H9 (cell line): ENCODE measurements around the gene OGFOD3. TPM values are rescaled to one million over a fixed set of nuclear protein-coding genes. Genes with fewer than 3 reads are reported as not detected.

ENCODE experiments used
- DNase-seq: peaks from one replicate; pipeline ENCODE4 v3.0.0-alpha.2; 2017
- H2AFZ ChIP-seq: one replicate; pipeline ENCODE4 v1.6.1; 2013; ENCODE audit warnings: mild to moderate bottlenecking, low read length, control low read depth, moderate library complexity
- H2AK5ac ChIP-seq: 2 replicates; pipeline ENCODE4 v1.6.1; 2013; ENCODE audit warnings: low read length, control low read depth, mixed read lengths; ENCODE audit not compliant: insufficient read length
- H2BK120ac ChIP-seq: one replicate; pipeline ENCODE4 v1.6.1; 2013; ENCODE audit warnings: low read depth, mild to moderate bottlenecking, low read length, control low read depth, inconsistent platforms; ENCODE audit not compliant: poor library complexity, severe bottlenecking
- H2BK12ac ChIP-seq: 2 replicates; pipeline ENCODE4 v1.6.1; 2013; ENCODE audit warnings: low read length, control low read depth, mixed read lengths, low read depth; ENCODE audit not compliant: insufficient read length
- H2BK15ac ChIP-seq: 2 replicates; pipeline ENCODE4 v1.6.1; 2013; ENCODE audit warnings: low read depth, low read length, control low read depth
- H2BK20ac ChIP-seq: one replicate; pipeline ENCODE4 v1.6.1; 2013; ENCODE audit warnings: low read depth, mild to moderate bottlenecking, low read length, control low read depth, inconsistent platforms; ENCODE audit not compliant: poor library complexity, severe bottlenecking
- H2BK5ac ChIP-seq: 2 replicates; pipeline ENCODE4 v1.6.1; 2013; ENCODE audit warnings: low read length, control low read depth, mixed read lengths; ENCODE audit not compliant: insufficient read length
- H3K14ac ChIP-seq: 2 replicates; pipeline ENCODE4 v1.6.1; 2013; ENCODE audit warnings: low read length, control low read depth; ENCODE audit not compliant: insufficient read depth
- H3K18ac ChIP-seq: 2 replicates; pipeline ENCODE4 v1.6.1; 2013; ENCODE audit warnings: low read depth, mild to moderate bottlenecking, mixed read lengths, low read length, control low read depth; ENCODE audit not compliant: insufficient read length
- H3K23ac ChIP-seq: 2 replicates; pipeline ENCODE4 v1.6.1; 2013; ENCODE audit warnings: low read length, control low read depth, mixed read lengths, low read depth; ENCODE audit not compliant: insufficient read length
- H3K23me2 ChIP-seq: 2 replicates; pipeline ENCODE4 v1.6.1; 2013; ENCODE audit warnings: low read depth, mild to moderate bottlenecking, mixed read lengths, low read length, control low read depth; ENCODE audit not compliant: insufficient read length, poor library complexity, severe bottlenecking
- H3K27ac ChIP-seq: 2 replicates; pipeline ENCODE4 v1.5.1; 2013; ENCODE audit warnings: low read length, control low read depth, mixed read lengths, low read depth; ENCODE audit not compliant: insufficient read length
- H3K27me3 ChIP-seq: 2 replicates; pipeline ENCODE4 v1.6.1; 2013; ENCODE audit warnings: low read length, control low read depth, inconsistent platforms; ENCODE audit not compliant: insufficient read depth
- H3K4ac ChIP-seq: 2 replicates; pipeline ENCODE4 v1.6.1; 2013; ENCODE audit warnings: low read depth, mild to moderate bottlenecking, control low read depth, inconsistent platforms, low read length, moderate library complexity
- H3K4me1 ChIP-seq: 2 replicates; pipeline ENCODE4 v1.6.1; 2013; ENCODE audit warnings: low read length, control low read depth, inconsistent platforms; ENCODE audit not compliant: insufficient read depth
- H3K4me2 ChIP-seq: 2 replicates; pipeline ENCODE4 v1.6.1; 2013; ENCODE audit warnings: low read length, control low read depth, mixed read lengths; ENCODE audit not compliant: insufficient read length, insufficient read depth
- H3K56ac ChIP-seq: 2 replicates; pipeline ENCODE4 v1.6.1; 2013; ENCODE audit warnings: low read depth, mild to moderate bottlenecking, mixed read lengths, low read length, control low read depth; ENCODE audit not compliant: insufficient read length
- H3K79me1 ChIP-seq: 2 replicates; pipeline ENCODE4 v1.6.1; 2013; ENCODE audit warnings: low read depth, mild to moderate bottlenecking, moderate library complexity, low read length, control low read depth, inconsistent platforms; ENCODE audit not compliant: insufficient read depth, poor library complexity, severe bottlenecking
- H3K79me2 ChIP-seq: 2 replicates; pipeline ENCODE4 v1.6.1; 2013; ENCODE audit warnings: low read length, control low read depth, inconsistent platforms; ENCODE audit not compliant: insufficient read depth
- H3K9ac ChIP-seq: 2 replicates; pipeline ENCODE4 v1.6.1; 2013; ENCODE audit warnings: low read length, control low read depth, mixed read lengths; ENCODE audit not compliant: insufficient read length; ENCODE audit errors: extremely low read depth
- H3K9me3 ChIP-seq: one replicate; pipeline ENCODE4 v1.6.1; 2013; ENCODE audit warnings: low read depth, low read length, inconsistent platforms; ENCODE audit not compliant: control insufficient read depth
- H3T11ph ChIP-seq: one replicate; pipeline ENCODE4 v1.6.1; 2013; ENCODE audit warnings: mild to moderate bottlenecking, low read length, control low read depth, inconsistent platforms
- H4K20me1 ChIP-seq: one replicate; pipeline ENCODE4 v1.6.1; 2013; ENCODE audit not compliant: control insufficient read depth, insufficient read length, insufficient read depth
- H4K5ac ChIP-seq: 2 replicates; pipeline ENCODE4 v1.6.1; 2013; ENCODE audit warnings: low read depth, mild to moderate bottlenecking, mixed read lengths, low read length, control low read depth; ENCODE audit not compliant: insufficient read length
- H4K8ac ChIP-seq: replicated peaks from 2 replicates; pipeline ENCODE4 v1.6.1; 2013; ENCODE audit warnings: low read length, control low read depth, mixed read lengths, low read depth; ENCODE audit not compliant: insufficient read length
- H4K91ac ChIP-seq: 2 replicates; pipeline ENCODE4 v1.6.1; 2013; ENCODE audit warnings: low read depth, mild to moderate bottlenecking, moderate library complexity, mixed read lengths, low read length, control low read depth; ENCODE audit not compliant: insufficient read length
- H3K27ac Mint-ChIP-seq, 3 experiments: 2 replicates in 2 of 3; 3 replicates in 1 of 3; pipeline ENCODE4 v1.8.0; 2020 to 2021; ENCODE audit warnings: mixed read lengths in 3 of 3, mild to moderate bottlenecking in 1 of 3, moderate library complexity in 1 of 3
- H3K27me3 Mint-ChIP-seq: 2 replicates; pipeline ENCODE4 v1.8.0; 2021; ENCODE audit warnings: low read depth, mild to moderate bottlenecking, moderate library complexity, mixed read lengths
- H3K36me3 Mint-ChIP-seq, 3 experiments: 2 replicates in 2 of 3; 3 replicates in 1 of 3; pipeline ENCODE4 v1.8.0; 2020 to 2021; ENCODE audit warnings: low read depth in 3 of 3, mixed read lengths in 3 of 3; ENCODE audit not compliant: insufficient read depth in 1 of 3
- H3K4me1 Mint-ChIP-seq, 2 experiments: 2 replicates each; pipeline ENCODE4 v1.8.0; 2020; ENCODE audit warnings: mixed read lengths in 2 of 2
- H3K4me3 Mint-ChIP-seq, 2 experiments: 2 replicates in 1 of 2; 3 replicates in 1 of 2; pipeline ENCODE4 v1.8.0; 2020 to 2021; ENCODE audit warnings: mild to moderate bottlenecking in 2 of 2, mixed read lengths in 2 of 2, moderate library complexity in 1 of 2
- H3K9me3 Mint-ChIP-seq, 2 experiments: 2 replicates in 1 of 2; 3 replicates in 1 of 2; pipeline ENCODE4 v1.8.0; 2020; ENCODE audit warnings: mild to moderate bottlenecking in 2 of 2, mixed read lengths in 2 of 2, moderate library complexity in 1 of 2
- WGBS: extraction: QIAGEN DNeasy Blood & Tissue Kit; methylation state at CpG from one replicate; pipeline ENCODE4 v1.1.7; 2013; ENCODE audit warnings: missing lambda C conversion rate, low lambda C conversion rate, mixed read lengths; ENCODE audit not compliant: insufficient read length; ENCODE audit errors: extremely low coverage; 5-methylcytosine and 5-hydroxymethylcytosine counted together
- total RNA-seq: library from RNA; stranded (reverse); gene quantifications from 2 replicates; pipeline ENCODE4 v1.2.1, GENCODE V29; 2021
- TF ChIP-seq, protein P1 (sequence below): fragments of 200-600 bp; sonication (generic); conservative IDR thresholded peaks from 3 replicates; pipeline ENCODE4 v1.8.0; 2021; ENCODE audit warnings: antibody characterized with exemption, mild to moderate bottlenecking

Gene OGFOD3
- total RNA-seq, 1 experiment from 2014 or later, result 27.8 TPM

DNA sequence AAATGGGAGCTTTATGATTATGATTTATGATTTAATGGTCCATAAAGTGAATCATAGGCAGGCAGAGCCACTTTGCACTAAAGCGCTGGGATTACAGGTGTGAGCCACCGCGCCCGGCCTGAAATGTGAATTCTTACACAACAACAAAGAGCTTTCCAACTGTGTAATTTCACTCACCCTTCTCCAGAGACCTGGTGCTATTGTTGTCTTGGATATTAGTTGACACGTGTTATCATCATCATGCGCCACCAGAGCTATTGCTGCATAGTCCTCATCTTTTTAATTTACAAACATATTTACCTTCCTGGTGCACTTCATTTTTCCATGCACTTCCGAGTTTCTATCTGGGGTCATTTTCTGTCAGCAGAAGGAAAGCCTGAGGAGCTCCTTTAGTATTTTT, 51.6 kb downstream of the OGFOD3 start:
- Histone ChIP-seq H3K23ac (no peak overlapping the region), H2BK20ac (no peak overlapping the region), H4K8ac (no peak overlapping the region), H2BK5ac (no peak overlapping the region), H3T11ph (no peak overlapping the region), H4K20me1 (no peaks in the 10 kb centered on the region), H2BK12ac (no peak overlapping the region), H3K9me3 (no peaks in the 10 kb centered on the region), H2AK5ac (no peak overlapping the region), H3K56ac (no peak overlapping the region), H3K4ac (no peak overlapping the region), H3K9ac (no peak overlapping the region), H3K79me2 (no peaks in the 10 kb centered on the region), H3K18ac (no peak overlapping the region), H4K91ac (no peak overlapping the region), H2BK15ac (no peak overlapping the region), H3K79me1 (no peaks in the 10 kb centered on the region), H4K5ac (no peak overlapping the region), H3K27ac (no peak overlapping the region), H3K14ac (no peak overlapping the region), H2BK120ac (no peak overlapping the region), H3K23me2 (peaks cover 4% of the 10 kb centered on the region), H3K4me2 (no peak overlapping the region), H3K4me1 (no peaks in the 10 kb centered on the region; the same call in 1 of the 2 replicates), H3K27me3 (peaks cover 9% of the 10 kb centered on the region; the same call in 1 of the 2 replicates), H2AFZ (no peak overlapping the region)
- Mint-ChIP-seq H3K9me3 (peaks cover 5 to 8% of the 10 kb centered on the region in 2 experiments; a peak in 4 of 5 replicates), H3K36me3 (peaks cover 0 to 4% (median 3%) of the 10 kb centered on the region in 3 experiments; a peak in 2 of 7 replicates), H3K27ac (no peak overlapping the region), H3K4me1 (peaks cover 15 to 23% of the 10 kb centered on the region in 2 experiments), H3K4me3 (no peak overlapping the region), H3K27me3 (peaks cover 43% of the 10 kb centered on the region)
- no peak for DNase-seq
- TF ChIP-seq, protein P1, sequence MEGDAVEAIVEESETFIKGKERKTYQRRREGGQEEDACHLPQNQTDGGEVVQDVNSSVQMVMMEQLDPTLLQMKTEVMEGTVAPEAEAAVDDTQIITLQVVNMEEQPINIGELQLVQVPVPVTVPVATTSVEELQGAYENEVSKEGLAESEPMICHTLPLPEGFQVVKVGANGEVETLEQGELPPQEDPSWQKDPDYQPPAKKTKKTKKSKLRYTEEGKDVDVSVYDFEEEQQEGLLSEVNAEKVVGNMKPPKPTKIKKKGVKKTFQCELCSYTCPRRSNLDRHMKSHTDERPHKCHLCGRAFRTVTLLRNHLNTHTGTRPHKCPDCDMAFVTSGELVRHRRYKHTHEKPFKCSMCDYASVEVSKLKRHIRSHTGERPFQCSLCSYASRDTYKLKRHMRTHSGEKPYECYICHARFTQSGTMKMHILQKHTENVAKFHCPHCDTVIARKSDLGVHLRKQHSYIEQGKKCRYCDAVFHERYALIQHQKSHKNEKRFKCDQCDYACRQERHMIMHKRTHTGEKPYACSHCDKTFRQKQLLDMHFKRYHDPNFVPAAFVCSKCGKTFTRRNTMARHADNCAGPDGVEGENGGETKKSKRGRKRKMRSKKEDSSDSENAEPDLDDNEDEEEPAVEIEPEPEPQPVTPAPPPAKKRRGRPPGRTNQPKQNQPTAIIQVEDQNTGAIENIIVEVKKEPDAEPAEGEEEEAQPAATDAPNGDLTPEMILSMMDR, result no peak
- WGBS, result no CpG with 5 or more reads among the region's 7 CpGs
